Liver (tissue), 3 donors: ENCODE data around the gene SPECC1L.

ENCODE experiments used
- FOXA1 ChIP-seq: IDR thresholded peaks from 2 replicates; pipeline ENCODE4 v1.6.1; 2016; ENCODE audit warnings: antibody characterized with exemption
- RXRA ChIP-seq, 2 donors: IDR thresholded peaks; 2 replicates each; pipeline ENCODE4 v1.6.1; 2017 to 2018; ENCODE audit warnings: antibody characterized with exemption in 2 of 2, mild to moderate bottlenecking in 1 of 2
- SP1 ChIP-seq: IDR thresholded peaks from 2 replicates; pipeline ENCODE4 v1.6.1; 2018; ENCODE audit warnings: antibody characterized with exemption, mild to moderate bottlenecking
- TAF1 ChIP-seq: conservative IDR thresholded peaks from 2 replicates; pipeline ENCODE4 v1.6.1; 2016; ENCODE audit warnings: antibody characterized with exemption, mild to moderate bottlenecking
- YY1 ChIP-seq: IDR thresholded peaks from 2 replicates; pipeline ENCODE4 v1.6.1; 2016; ENCODE audit warnings: antibody characterized with exemption, mild to moderate bottlenecking
- TF ChIP-seq, protein P1 (sequence below): fragments of 150-350 bp; IDR thresholded peaks from 2 replicates; pipeline ENCODE4 v1.5.1; 2017; ENCODE audit warnings: improper control_type of control experiment, low read depth, low read length; ENCODE audit not compliant: missing input control
- TF ChIP-seq, protein P2 (sequence below): IDR thresholded peaks from 2 replicates; pipeline ENCODE4 v1.6.1; 2016; ENCODE audit warnings: antibody characterized with exemption
- TF ChIP-seq, protein P3 (sequence below): IDR thresholded peaks from 2 replicates; pipeline ENCODE4 v1.6.1; 2016; ENCODE audit warnings: antibody characterized with exemption, mild to moderate bottlenecking
- TF ChIP-seq, protein P4 (sequence below): IDR thresholded peaks from 2 replicates; pipeline ENCODE4 v1.6.1; 2016; ENCODE audit warnings: antibody characterized with exemption
- TF ChIP-seq, protein P5 (sequence below): IDR thresholded peaks from 2 replicates; pipeline ENCODE4 v1.6.1; 2016; ENCODE audit warnings: antibody characterized with exemption
- donor health status: healthy.
- donor health status: healthy.

DNA sequence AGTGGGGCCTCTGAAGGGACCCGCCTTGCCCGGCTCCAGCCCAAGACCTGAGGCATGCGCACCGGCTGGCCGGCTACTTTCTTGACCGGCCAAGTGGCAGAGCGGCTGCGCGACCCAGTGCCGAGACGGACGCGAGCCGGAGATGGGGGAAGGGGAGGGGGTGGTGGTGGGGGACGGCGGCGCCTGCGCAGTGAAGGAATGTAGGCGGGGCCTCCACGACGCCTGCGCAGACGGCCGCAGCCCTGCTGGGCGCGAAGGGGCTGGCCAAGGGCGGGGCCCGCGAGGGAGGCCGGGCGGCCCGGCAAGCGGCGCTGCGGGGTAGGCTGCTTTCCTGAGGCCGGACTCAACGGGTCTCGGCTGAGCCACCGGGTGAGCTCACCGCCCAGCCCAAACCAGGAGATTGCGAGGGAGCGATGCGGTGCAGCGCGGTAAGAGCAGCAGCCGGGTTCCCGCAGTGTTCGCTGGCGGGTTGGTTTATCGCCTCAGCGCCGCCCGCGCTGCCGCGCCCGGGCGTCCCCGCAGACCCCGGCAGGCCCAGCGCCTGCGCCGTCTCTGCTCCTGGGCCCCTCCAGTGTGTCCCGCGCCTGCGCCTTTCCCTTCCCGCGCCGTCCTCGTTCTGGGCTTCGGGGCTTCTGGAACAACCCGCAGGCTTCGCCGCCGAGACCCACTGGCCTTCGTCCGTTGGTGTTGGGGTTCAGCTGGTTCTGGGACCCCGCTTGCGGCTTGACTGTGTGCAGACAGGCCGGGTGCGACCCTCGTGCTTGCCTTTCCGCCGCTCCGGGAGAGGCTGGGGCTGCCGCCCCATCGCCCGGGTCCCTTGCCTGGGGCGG lies at the start of gene SPECC1L:
- no peak for TF ChIP-seq FOXA1
- TF ChIP-seq TAF1, result no peak
- TF ChIP-seq, protein P1, sequence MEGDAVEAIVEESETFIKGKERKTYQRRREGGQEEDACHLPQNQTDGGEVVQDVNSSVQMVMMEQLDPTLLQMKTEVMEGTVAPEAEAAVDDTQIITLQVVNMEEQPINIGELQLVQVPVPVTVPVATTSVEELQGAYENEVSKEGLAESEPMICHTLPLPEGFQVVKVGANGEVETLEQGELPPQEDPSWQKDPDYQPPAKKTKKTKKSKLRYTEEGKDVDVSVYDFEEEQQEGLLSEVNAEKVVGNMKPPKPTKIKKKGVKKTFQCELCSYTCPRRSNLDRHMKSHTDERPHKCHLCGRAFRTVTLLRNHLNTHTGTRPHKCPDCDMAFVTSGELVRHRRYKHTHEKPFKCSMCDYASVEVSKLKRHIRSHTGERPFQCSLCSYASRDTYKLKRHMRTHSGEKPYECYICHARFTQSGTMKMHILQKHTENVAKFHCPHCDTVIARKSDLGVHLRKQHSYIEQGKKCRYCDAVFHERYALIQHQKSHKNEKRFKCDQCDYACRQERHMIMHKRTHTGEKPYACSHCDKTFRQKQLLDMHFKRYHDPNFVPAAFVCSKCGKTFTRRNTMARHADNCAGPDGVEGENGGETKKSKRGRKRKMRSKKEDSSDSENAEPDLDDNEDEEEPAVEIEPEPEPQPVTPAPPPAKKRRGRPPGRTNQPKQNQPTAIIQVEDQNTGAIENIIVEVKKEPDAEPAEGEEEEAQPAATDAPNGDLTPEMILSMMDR, result no peak
- TF ChIP-seq RXRA (IDR thresholded peaks at IDR 0.05), result peak in 1 of 2 donors; percentile 20
- TF ChIP-seq YY1, result no peak
- TF ChIP-seq, protein P2, sequence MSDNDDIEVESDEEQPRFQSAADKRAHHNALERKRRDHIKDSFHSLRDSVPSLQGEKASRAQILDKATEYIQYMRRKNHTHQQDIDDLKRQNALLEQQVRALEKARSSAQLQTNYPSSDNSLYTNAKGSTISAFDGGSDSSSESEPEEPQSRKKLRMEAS, result no peak
- TF ChIP-seq, protein P3, sequence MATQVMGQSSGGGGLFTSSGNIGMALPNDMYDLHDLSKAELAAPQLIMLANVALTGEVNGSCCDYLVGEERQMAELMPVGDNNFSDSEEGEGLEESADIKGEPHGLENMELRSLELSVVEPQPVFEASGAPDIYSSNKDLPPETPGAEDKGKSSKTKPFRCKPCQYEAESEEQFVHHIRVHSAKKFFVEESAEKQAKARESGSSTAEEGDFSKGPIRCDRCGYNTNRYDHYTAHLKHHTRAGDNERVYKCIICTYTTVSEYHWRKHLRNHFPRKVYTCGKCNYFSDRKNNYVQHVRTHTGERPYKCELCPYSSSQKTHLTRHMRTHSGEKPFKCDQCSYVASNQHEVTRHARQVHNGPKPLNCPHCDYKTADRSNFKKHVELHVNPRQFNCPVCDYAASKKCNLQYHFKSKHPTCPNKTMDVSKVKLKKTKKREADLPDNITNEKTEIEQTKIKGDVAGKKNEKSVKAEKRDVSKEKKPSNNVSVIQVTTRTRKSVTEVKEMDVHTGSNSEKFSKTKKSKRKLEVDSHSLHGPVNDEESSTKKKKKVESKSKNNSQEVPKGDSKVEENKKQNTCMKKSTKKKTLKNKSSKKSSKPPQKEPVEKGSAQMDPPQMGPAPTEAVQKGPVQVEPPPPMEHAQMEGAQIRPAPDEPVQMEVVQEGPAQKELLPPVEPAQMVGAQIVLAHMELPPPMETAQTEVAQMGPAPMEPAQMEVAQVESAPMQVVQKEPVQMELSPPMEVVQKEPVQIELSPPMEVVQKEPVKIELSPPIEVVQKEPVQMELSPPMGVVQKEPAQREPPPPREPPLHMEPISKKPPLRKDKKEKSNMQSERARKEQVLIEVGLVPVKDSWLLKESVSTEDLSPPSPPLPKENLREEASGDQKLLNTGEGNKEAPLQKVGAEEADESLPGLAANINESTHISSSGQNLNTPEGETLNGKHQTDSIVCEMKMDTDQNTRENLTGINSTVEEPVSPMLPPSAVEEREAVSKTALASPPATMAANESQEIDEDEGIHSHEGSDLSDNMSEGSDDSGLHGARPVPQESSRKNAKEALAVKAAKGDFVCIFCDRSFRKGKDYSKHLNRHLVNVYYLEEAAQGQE, result peak; percentile 52
- TF ChIP-seq, protein P4, sequence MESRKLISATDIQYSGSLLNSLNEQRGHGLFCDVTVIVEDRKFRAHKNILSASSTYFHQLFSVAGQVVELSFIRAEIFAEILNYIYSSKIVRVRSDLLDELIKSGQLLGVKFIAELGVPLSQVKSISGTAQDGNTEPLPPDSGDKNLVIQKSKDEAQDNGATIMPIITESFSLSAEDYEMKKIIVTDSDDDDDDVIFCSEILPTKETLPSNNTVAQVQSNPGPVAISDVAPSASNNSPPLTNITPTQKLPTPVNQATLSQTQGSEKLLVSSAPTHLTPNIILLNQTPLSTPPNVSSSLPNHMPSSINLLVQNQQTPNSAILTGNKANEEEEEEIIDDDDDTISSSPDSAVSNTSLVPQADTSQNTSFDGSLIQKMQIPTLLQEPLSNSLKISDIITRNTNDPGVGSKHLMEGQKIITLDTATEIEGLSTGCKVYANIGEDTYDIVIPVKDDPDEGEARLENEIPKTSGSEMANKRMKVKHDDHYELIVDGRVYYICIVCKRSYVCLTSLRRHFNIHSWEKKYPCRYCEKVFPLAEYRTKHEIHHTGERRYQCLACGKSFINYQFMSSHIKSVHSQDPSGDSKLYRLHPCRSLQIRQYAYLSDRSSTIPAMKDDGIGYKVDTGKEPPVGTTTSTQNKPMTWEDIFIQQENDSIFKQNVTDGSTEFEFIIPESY, result no peak
- TF ChIP-seq, protein P5, sequence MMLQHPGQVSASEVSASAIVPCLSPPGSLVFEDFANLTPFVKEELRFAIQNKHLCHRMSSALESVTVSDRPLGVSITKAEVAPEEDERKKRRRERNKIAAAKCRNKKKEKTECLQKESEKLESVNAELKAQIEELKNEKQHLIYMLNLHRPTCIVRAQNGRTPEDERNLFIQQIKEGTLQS, result no peak
- TF ChIP-seq SP1, result no peak
